Eye (tissue), 1 donor: ENCODE data around the gene TMEM178B.
"Not testable (repeated sequence)": the region's sequence is repeated elsewhere in the genome, so short reads cannot be mapped to it uniquely, and the experiment has no call there.

Experiments used
- DNase-seq: peaks from one replicate; pipeline ENCODE4 v3.0.0-alpha.2; 2015

The TMEM178B gene

GRCh38 chr7:141073641-141074161 is at the start of gene TMEM178B:
Gene TMEM178B, plus strand, starts transcription at chr7:141074064.
- peak; percentile 67 for DNase-seq

GRCh38 chr7:141024668-141025067 is 49.2 kb upstream of the TMEM178B start:
- no peak for DNase-seq

DNA sequence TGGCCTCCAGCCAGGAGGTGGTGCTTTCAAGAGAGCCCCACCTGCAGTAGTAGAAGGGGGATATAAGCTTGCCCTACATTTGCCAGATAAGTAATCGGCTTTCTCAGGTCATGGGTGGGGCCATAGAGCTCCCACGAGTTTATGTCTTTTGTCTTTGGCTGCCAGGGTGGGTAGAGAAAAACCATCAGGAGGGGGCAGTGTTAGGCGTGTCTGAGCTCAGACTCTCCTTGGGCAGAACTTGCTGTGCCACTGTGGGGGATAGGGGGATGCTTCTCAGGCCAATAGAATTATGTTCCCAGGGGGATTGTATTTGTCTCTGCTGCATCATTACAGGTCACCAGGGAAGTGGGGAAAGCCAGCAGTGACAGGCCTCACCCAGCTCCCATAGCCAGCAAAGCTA is 46.8 kb upstream of the TMEM178B start:
- no peak for DNase-seq

GRCh38 chr7:141028767-141029166 is 45.1 kb upstream of the TMEM178B start:
- no peak for DNase-seq

GRCh38 chr7:141032539-141033323 is 41.1 kb upstream of the TMEM178B start:
- not testable (repeated sequence) for DNase-seq

GRCh38 chr7:141038100-141038499 is 35.8 kb upstream of the TMEM178B start:
- DNase-seq: not testable (repeated sequence)

- DNase-seq: no peak
These were observed 34.5 kb upstream of the TMEM178B start for GRCh38 chr7:141039376-141039775.

- DNase-seq: no peak
These were observed 31.4 kb upstream of the TMEM178B start for GRCh38 chr7:141042222-141043193.

DNA sequence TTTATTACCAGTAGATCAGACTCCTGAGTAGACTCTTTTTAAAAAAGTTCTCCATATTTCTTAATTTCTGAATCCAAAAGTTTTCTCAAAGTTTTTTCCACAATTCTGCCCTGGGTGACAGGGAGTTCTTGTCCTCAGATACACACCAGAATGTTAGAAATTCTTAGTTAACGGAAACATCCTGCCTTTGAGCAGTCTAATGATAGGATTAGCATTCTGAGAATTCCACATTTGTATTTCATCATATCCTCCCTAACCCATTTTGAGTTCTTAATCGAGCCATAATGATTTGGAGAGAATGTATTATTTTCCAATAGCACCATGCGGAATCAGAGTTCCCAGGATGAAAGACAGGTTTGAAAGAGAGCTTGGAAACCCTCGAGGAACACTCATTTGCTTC is 30.2 kb upstream of the TMEM178B start:
- DNase-seq: no peak

DNA sequence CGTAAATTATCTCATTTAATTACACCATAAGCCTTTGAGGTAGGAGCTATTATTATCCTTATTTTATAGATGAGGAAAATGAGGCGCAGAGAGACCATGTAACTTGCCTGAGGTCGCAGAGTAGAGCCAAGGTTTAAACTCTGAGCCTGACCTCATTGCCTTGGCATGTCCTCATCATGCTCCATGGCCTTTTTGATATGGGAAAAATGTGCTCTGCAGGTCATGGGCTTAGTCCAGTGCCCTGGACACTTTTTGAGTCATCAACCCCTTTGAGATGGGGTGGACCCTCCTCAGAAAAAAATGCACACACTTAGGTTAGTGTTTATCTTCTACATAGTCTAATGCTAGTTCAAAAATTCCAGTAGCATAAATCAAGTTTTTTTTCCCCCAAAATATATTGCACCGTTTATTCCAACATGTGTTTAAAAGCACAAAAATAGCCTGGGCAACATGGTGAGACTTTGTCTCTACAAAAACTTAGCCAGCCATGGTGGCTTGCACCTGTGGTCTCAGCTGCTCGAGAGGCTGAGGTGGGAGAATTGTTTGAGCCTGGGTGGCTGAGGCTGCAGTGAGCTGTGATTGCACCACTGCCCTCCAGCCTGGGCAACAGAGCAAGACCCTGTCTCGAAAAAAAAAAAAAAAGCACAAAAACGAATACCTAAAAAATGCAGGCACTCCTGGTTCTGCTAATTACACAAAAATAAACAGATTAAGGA is 28.6 kb upstream of the TMEM178B start:
- no peak for DNase-seq

DNA sequence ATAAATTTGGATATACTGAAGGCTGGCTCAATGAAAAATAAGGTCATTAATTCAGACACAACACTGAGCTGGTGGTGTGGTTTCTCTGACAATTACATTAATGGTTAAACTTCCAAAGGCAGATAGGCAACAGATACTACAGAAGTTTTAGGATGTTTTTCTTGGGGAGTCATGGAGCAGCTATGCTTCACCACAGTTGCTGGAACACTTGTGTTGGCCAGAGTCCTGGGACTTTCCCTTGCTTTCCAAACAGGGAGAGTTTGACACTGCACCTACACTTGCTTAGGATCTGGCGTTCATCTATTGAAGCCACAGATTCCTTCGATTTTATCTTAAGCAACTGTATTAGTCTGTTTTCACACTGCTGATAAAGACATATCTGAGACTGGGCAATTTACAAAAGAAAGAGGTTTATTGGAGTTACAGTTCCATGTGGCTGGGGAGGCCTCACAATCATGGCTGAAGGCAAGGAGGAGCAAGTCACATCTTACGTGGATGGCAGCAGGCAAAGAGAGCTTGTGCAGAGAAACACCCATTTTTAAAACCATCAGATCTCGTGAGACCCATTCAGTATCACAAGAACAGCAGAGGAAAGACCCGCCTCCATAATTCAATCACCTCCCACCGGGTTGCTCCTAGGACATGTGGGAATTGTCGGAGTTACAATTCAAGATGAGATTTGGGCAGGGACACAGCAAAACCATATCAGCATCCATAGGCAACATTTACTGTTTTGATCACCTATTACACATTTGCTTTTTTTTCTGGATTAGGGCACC is 27.8 kb upstream of the TMEM178B start:
- no peak for DNase-seq

- peak; percentile 27 for DNase-seq
These were observed 20.2 kb upstream of the TMEM178B start for GRCh38 chr7:141053626-141054025.

DNA sequence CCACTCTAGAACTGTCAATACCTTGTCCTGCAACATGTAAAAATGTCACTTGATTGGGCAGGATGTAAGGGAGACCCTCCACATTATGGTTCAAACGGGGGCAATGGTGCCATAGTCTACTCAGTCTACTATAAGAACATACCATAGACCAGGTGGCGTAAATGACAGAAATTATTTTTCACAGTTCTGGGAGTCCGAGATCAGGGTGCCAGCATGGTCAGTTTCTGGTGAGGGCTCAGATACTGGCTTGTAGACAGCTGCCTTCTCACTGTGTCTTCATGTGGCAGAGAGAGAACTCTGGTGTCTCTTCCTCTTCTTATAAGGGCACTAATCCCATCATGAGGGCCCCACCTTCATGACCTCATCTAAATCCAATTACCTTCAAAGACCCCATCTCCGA is 18.7 kb upstream of the TMEM178B start:
- no peak for DNase-seq

GRCh38 chr7:141057788-141058187 is 16.1 kb upstream of the TMEM178B start:
- DNase-seq: no peak

DNA sequence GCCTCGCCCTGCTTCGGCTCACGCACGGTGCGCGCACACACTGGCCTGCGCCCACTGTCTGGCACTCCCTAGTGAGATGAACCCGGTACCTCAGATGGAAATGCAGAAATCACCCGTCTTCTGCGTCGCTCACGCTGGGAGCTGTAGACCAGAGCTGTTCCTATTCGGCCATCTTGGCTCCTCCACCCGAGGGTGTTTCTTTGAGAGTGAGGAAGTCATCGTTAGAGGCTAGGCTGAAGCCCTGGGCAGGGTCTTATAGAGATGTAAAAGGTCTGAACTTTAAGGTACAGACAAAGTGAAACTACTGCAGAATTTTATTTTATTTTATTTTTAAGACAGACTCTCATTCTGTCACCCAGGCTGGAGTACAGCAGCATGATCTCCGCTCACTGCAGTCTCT is 6.0 kb upstream of the TMEM178B start:
- not testable (repeated sequence) for DNase-seq

- DNase-seq: peak; percentile 93
These were observed 2.5 kb upstream of the TMEM178B start for GRCh38 chr7:141071260-141071854.

- DNase-seq: no peak
These were observed 1.9 kb upstream of the TMEM178B start for GRCh38 chr7:141071855-141072547.

GRCh38 chr7:141072548-141073172 is 1.2 kb upstream of the TMEM178B start:
- DNase-seq: peak; percentile 90

- DNase-seq: peak; percentile 82
These were observed 657 bp upstream of the TMEM178B start for GRCh38 chr7:141073173-141073640.
